ENCODE measurements around the gene HBZ. TPM values are rescaled to one million over a fixed set of nuclear protein-coding genes. Genes with fewer than 3 reads are reported as not detected.

The HBZ gene
- total and polyA plus RNA-seq, 9 of the 15 experiments (the other 6 are each of a cell fraction or from before 2014, with no cell fraction given), result 58.0 to 610 (median 113) TPM

- no peak for TF ChIP-seq SIX5 (IDR thresholded peaks at IDR 0.05; ENCODE audit: borderline replicate concordance in 1 of 2, insufficient read depth in 1 of 2, low read depth in 1 of 2, low read length in 2 of 2)
- TF ChIP-seq SREBF2 (CRISPR knock-in tag; IDR thresholded peaks at IDR 0.05), result no peak
- TF ChIP-seq CREB5 (CRISPR knock-in tag; IDR thresholded peaks at IDR 0.05), result no peak
- TF ChIP-seq PTBP1 (IDR thresholded peaks at IDR 0.05; ENCODE audit: low read depth, low read length), result peak; percentile 39; the same call in 1 of the 2 replicates
- no peak for TF ChIP-seq ZNF707 (CRISPR knock-in tag; conservative IDR thresholded peaks at IDR 0.05)
- TF ChIP-seq HCFC1 (IDR thresholded peaks at IDR 0.05; ENCODE audit: low read depth, low read length), result 0 out of 2 replicates have a peak, but pooled peaks have one; percentile 44
- TF ChIP-seq ZNF280A (IDR thresholded peaks at IDR 0.05; ENCODE audit: low read depth, partially characterized antibody), result no peak
- TF ChIP-seq BACH1 (tag; IDR thresholded peaks at IDR 0.05), result no peak
- TF ChIP-seq ZNF124 (CRISPR knock-in tag; IDR thresholded peaks at IDR 0.05), result peak; percentile 97; the same call in 1 of the 2 replicates
- TF ChIP-seq HNRNPLL (IDR thresholded peaks at IDR 0.05; ENCODE audit: low read depth, low read length, poor library complexity, severe bottlenecking), result peak; percentile 93
- no peak for TF ChIP-seq NFE2 (IDR thresholded peaks at IDR 0.05; ENCODE audit: low read depth)
- TF ChIP-seq TARDBP (IDR thresholded peaks at IDR 0.05), result peak; percentile 82
- TF ChIP-seq ETS2 (tag; IDR thresholded peaks at IDR 0.05; ENCODE audit: borderline replicate concordance, poor library complexity, severe bottlenecking), result no peak
- TF ChIP-seq MITF (IDR thresholded peaks at IDR 0.05), result peak; percentile 29; the same call in 1 of the 2 replicates
- TF ChIP-seq RREB1 (CRISPR knock-in tag; IDR thresholded peaks at IDR 0.05), result peak; percentile 88; the same call in 1 of the 2 replicates
- peak; percentile 18; the same call in 1 of the 2 replicates for TF ChIP-seq ZNF134 (CRISPR knock-in tag; conservative IDR thresholded peaks at IDR 0.05)
- no peak for TF ChIP-seq MCM5 (IDR thresholded peaks at IDR 0.05; ENCODE audit: low read depth)
These were observed 28.5 kb downstream of the HBZ start (continued) for GRCh38 chr16:180681-181564.
